IMR-90 (cell line): ENCODE results near the gene LYPD6. TPM values are rescaled to one million over a fixed set of nuclear protein-coding genes. Genes with fewer than 3 reads are reported as not detected.

Experiments
- ATAC-seq: fragments of 200-7000 bp; cut with Tn5 transposase; 2 replicates; pipeline ENCODE4 v1.9.1; 2020; ENCODE audit warnings: low read depth, mild to moderate bottlenecking, moderate library complexity
- BruUV-seq: library from RNA; stranded (reverse); fragments of 400-500 nt; replicated peaks from 2 replicates; lab custom pipeline; 2021; lab: Mats Ljungman, UMichigan
- CTCF ChIA-PET: fragments of 300-600 bp; formaldehyde crosslinking; extraction: SDS; loops from one replicate; lab custom pipeline; 2021; ENCODE audit warnings: antibody characterized with exemption; lab: Yijun Ruan, JAX
- POLR2A ChIA-PET: fragments of 300-600 bp; sonication (Branson Sonifier 250); formaldehyde crosslinking; loops from one replicate; lab custom pipeline; 2022; ENCODE audit warnings: antibody characterized with exemption; ENCODE audit not compliant: unreplicated experiment; lab: Charles Lee
- DNase-seq: peaks from one replicate; pipeline ENCODE4 v3.0.0; 2013
- H2AFZ ChIP-seq: replicated peaks from 2 replicates; pipeline ENCODE3; 2013; ENCODE audit warnings: low read length, mild to moderate bottlenecking; ENCODE audit not compliant: poor library complexity
- H2AK5ac ChIP-seq: 2 replicates; pipeline ENCODE4 v1.6.1; 2013; ENCODE audit warnings: low read depth, low read length, inconsistent platforms
- H2AK9ac ChIP-seq: replicated peaks from 2 replicates; pipeline ENCODE3; 2013; ENCODE audit warnings: mild to moderate bottlenecking, low read depth, low read length, moderate library complexity; ENCODE audit not compliant: poor library complexity
- H2BK120ac ChIP-seq: 2 replicates; pipeline ENCODE4 v1.6.1; 2013; ENCODE audit warnings: low read depth, low read length, inconsistent platforms
- H2BK15ac ChIP-seq: 3 replicates; pipeline ENCODE4 v1.6.1; 2013; ENCODE audit warnings: low read depth, low read length, inconsistent platforms
- H2BK20ac ChIP-seq: 2 replicates; pipeline ENCODE4 v1.6.1; 2013; ENCODE audit warnings: low read depth, mild to moderate bottlenecking, inconsistent platforms, low read length, moderate library complexity
- H2BK5ac ChIP-seq: 2 replicates; pipeline ENCODE4 v1.6.1; 2013; ENCODE audit warnings: mild to moderate bottlenecking, low read depth, low read length, inconsistent platforms; ENCODE audit not compliant: poor library complexity, severe bottlenecking
- H3K14ac ChIP-seq: replicated peaks from 2 replicates; pipeline ENCODE4 v1.6.1; 2013; ENCODE audit warnings: low read depth, low read length, inconsistent platforms
- H3K18ac ChIP-seq: 2 replicates; pipeline ENCODE4 v1.6.1; 2013; ENCODE audit warnings: low read depth, low read length, control low read depth
- H3K23ac ChIP-seq: 2 replicates; pipeline ENCODE4 v1.6.1; 2013; ENCODE audit warnings: low read depth, low read length, inconsistent platforms
- H3K27ac ChIP-seq: 2 replicates; pipeline ENCODE4 v1.5.1; 2013; ENCODE audit warnings: mild to moderate bottlenecking, control low read depth, low read length; ENCODE audit not compliant: insufficient read depth
- H3K27me3 ChIP-seq: 2 replicates; pipeline ENCODE4 v1.6.1; 2013; ENCODE audit warnings: low read length; ENCODE audit not compliant: control insufficient read depth, insufficient read depth
- H3K36me3 ChIP-seq: 2 replicates; pipeline ENCODE4 v1.6.1; 2013; ENCODE audit warnings: low read length, mixed read lengths; ENCODE audit not compliant: control insufficient read depth, insufficient read depth
- H3K4ac ChIP-seq: 2 replicates; pipeline ENCODE4 v1.6.1; 2013; ENCODE audit warnings: low read depth, low read length, inconsistent platforms
- H3K4me1 ChIP-seq: 2 replicates; pipeline ENCODE4 v1.6.1; 2013; ENCODE audit warnings: low read length, mixed read lengths; ENCODE audit not compliant: control insufficient read depth, insufficient read depth
- H3K4me2 ChIP-seq: 2 replicates; pipeline ENCODE4 v1.6.1; 2013; ENCODE audit warnings: low read depth, mild to moderate bottlenecking, control low read depth, low read length, moderate library complexity
- H3K4me3 ChIP-seq: 2 replicates; pipeline ENCODE4 v1.5.1; 2013; ENCODE audit warnings: low read depth, mild to moderate bottlenecking, control low read depth, low read length, moderate library complexity; ENCODE audit not compliant: insufficient read depth
- H3K56ac ChIP-seq: 2 replicates; pipeline ENCODE4 v1.6.1; 2013; ENCODE audit warnings: low read length, inconsistent platforms; ENCODE audit not compliant: insufficient read depth; ENCODE audit errors: extremely low read depth
- H3K79me1 ChIP-seq, 2 experiments: 2 replicates each; pipeline ENCODE4 v1.6.1; 2013; ENCODE audit warnings: low read length in 2 of 2, inconsistent platforms in 1 of 2, low read depth in 1 of 2
- H3K9ac ChIP-seq: 2 replicates; pipeline ENCODE4 v1.6.1; 2013; ENCODE audit warnings: low read depth, low read length, control low read depth
- H3K9me1 ChIP-seq: 2 replicates; pipeline ENCODE4 v1.6.1; 2013; ENCODE audit warnings: low read length, inconsistent platforms; ENCODE audit not compliant: insufficient read depth
- H3K9me3 ChIP-seq: 2 replicates; pipeline ENCODE4 v1.6.1; 2013; ENCODE audit warnings: low read length; ENCODE audit not compliant: control insufficient read depth, insufficient read depth
- H4K20me1 ChIP-seq: 2 replicates; pipeline ENCODE4 v1.6.1; 2013; ENCODE audit warnings: low read length, inconsistent platforms; ENCODE audit not compliant: insufficient read depth
- H4K5ac ChIP-seq: 2 replicates; pipeline ENCODE4 v1.6.1; 2013; ENCODE audit warnings: mild to moderate bottlenecking, low read depth, low read length, control low read depth
- H4K8ac ChIP-seq, 2 experiments: 2 replicates each; pipeline ENCODE4 v1.6.1; 2013; ENCODE audit warnings: low read depth in 2 of 2, low read length in 2 of 2, control low read depth in 1 of 2, inconsistent platforms in 1 of 2
- H4K91ac ChIP-seq: 2 replicates; pipeline ENCODE4 v1.6.1; 2013; ENCODE audit warnings: low read depth, low read length, inconsistent platforms; ENCODE audit not compliant: insufficient read depth
- BHLHE40 ChIP-seq: fragments of 150-350 bp; IDR thresholded peaks from 2 replicates; pipeline ENCODE4 v1.6.1; 2016; ENCODE audit warnings: mild to moderate bottlenecking, low read depth, low read length
- FOS ChIP-seq: fragments of 150-350 bp; IDR thresholded peaks from 2 replicates; pipeline ENCODE4 v1.6.1; 2016; ENCODE audit warnings: low read depth, low read length
- NFE2L2 ChIP-seq: fragments of 150-350 bp; IDR thresholded peaks from 2 replicates; pipeline ENCODE4 v1.6.1; 2016; ENCODE audit warnings: low read depth, mild to moderate bottlenecking, low read length
- POLR2A ChIP-seq: IDR thresholded peaks from 2 replicates; pipeline ENCODE4 v1.6.1; 2012; ENCODE audit warnings: mild to moderate bottlenecking, low read depth, low read length
- SMC3 ChIP-seq: fragments of 150-350 bp; IDR thresholded peaks from 2 replicates; pipeline ENCODE4 v1.6.1; 2016; ENCODE audit warnings: low read depth, mild to moderate bottlenecking, antibody characterized with exemption, low read length, moderate library complexity
- WGBS, 2 experiments: methylation state at CpG; one replicate each; pipeline versions ENCODE4 v1.1.5 to v1.1.7; 2013; ENCODE audit warnings: missing lambda C conversion rate in 2 of 2; ENCODE audit not compliant: insufficient read length in 1 of 2; ENCODE audit errors: extremely low coverage in 2 of 2; 5-methylcytosine and 5-hydroxymethylcytosine counted together
- dilution Hi-C: fragments of 300-500 bp; cut with HindIII; formaldehyde crosslinking; loops from one replicate; pipeline ENCODE4 v1.14.3; 2018; ENCODE audit warnings: low sequenced_read_pairs; ENCODE audit not compliant: unreplicated experiment
- in situ Hi-C: fragments of 300-500 bp; cut with MboI; formaldehyde crosslinking; loops from 3 replicates; pipeline ENCODE4 v1.14.3; 2019; ENCODE audit warnings: low sequenced_read_pairs, inconsistent platforms, mixed read lengths
- intact Hi-C: fragments of 100-400 bp; cut with micrococcal nuclease; formaldehyde crosslinking; loops from 2 replicates; pipeline ENCODE4 v1.10.0; 2022
- polyA plus RNA-seq, 3 experiments: library from polyadenylated mRNA; depleted of rRNA; stranded (reverse); fragments of >200 nt; gene quantifications; 2 replicates each; pipeline ENCODE4 v1.2.3, GENCODE V29; 2012; ENCODE audit warnings: low replicate concordance in 1 of 3
- total RNA-seq: library from RNA; depleted of rRNA; stranded (reverse); fragments of >200 nt; gene quantifications from 2 replicates; pipeline ENCODE4 v1.2.3, GENCODE V29; 2012
- TF ChIP-seq, protein P1 (sequence below): fragments of 150-350 bp; IDR thresholded peaks from 2 replicates; pipeline ENCODE4 v1.6.1; 2016; ENCODE audit warnings: low read depth, mild to moderate bottlenecking, low read length, moderate library complexity, borderline replicate concordance
- TF ChIP-seq, protein P2 (sequence below): conservative IDR thresholded peaks from 2 replicates; pipeline ENCODE4 v1.5.1; 2012; ENCODE audit warnings: mild to moderate bottlenecking, low read depth, low read length, improper control_type of control experiment
- TF ChIP-seq, protein P3 (sequence below): fragments of 150-350 bp; IDR thresholded peaks from 2 replicates; pipeline ENCODE4 v1.6.1; 2017; ENCODE audit warnings: mild to moderate bottlenecking, antibody characterized with exemption, low read length, low read depth

LYPD6 gene
- total and polyA plus RNA-seq, 2 of the 4 experiments (the other 2 are of a cell fraction): 0.87 to 0.90 TPM

DNA sequence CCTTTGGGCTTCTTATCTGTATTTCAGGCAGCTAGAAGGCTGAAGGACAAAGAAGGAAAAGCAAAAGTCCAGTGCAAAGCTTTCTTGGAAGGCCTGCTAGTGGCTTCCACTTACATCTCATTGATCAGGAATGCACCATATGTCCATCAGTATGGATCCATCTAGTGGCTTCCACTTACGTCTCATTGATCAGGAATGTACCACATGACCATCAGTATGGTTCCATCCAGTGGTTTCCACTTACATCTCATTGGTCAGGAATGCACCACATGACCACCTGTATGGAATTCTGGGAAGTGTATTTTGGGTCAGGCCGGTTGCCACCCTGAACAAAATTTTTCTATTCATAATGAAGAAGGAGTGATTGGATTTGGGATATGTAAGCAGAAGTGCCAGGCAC lies 70.6 kb downstream of the LYPD6 start:
- peak; percentile 57 for ATAC-seq
- Histone ChIP-seq H3K18ac (no peak overlapping the region), H2BK20ac (no peak overlapping the region), H2AK9ac (no peak overlapping the region), H3K36me3 (no peaks in the 10 kb centered on the region), H2AFZ (peak overlapping the region; percentile 48), H2BK5ac (no peak overlapping the region), H4K8ac (peak overlapping the region in 1 of 2 experiments; percentile 48; a peak in 2 of 4 replicates), H3K23ac (no peak overlapping the region), H3K4ac (no peak overlapping the region), H3K27ac (no peak overlapping the region), H4K91ac (no peak overlapping the region), H3K9ac (no peak overlapping the region), H3K4me2 (no peak overlapping the region), H3K27me3 (no peaks in the 10 kb centered on the region), H3K4me1 (no peaks in the 10 kb centered on the region), H3K4me3 (no peak overlapping the region), H4K20me1 (no peaks in the 10 kb centered on the region), H2BK120ac (0 out of 2 replicates have a peak overlapping the region, but pooled peaks have one; percentile 10), H3K9me3 (no peaks in the 10 kb centered on the region), H2AK5ac (no peak overlapping the region), H2BK15ac (no peak overlapping the region), H3K79me1 (no peaks in the 10 kb centered on the region), H3K14ac (no peak overlapping the region), H3K56ac (no peak overlapping the region), H4K5ac (no peak overlapping the region), H3K9me1 (no peaks in the 10 kb centered on the region; the same call in 1 of the 2 replicates)
- DNase-seq: peak; percentile 77
- TF ChIP-seq FOS (no peak), BHLHE40 (no peak), NFE2L2 (no peak), SMC3 (no peak), POLR2A (no peak)
- TF ChIP-seq, protein P1, sequence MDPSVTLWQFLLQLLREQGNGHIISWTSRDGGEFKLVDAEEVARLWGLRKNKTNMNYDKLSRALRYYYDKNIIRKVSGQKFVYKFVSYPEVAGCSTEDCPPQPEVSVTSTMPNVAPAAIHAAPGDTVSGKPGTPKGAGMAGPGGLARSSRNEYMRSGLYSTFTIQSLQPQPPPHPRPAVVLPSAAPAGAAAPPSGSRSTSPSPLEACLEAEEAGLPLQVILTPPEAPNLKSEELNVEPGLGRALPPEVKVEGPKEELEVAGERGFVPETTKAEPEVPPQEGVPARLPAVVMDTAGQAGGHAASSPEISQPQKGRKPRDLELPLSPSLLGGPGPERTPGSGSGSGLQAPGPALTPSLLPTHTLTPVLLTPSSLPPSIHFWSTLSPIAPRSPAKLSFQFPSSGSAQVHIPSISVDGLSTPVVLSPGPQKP: no peak
- TF ChIP-seq, protein P2, sequence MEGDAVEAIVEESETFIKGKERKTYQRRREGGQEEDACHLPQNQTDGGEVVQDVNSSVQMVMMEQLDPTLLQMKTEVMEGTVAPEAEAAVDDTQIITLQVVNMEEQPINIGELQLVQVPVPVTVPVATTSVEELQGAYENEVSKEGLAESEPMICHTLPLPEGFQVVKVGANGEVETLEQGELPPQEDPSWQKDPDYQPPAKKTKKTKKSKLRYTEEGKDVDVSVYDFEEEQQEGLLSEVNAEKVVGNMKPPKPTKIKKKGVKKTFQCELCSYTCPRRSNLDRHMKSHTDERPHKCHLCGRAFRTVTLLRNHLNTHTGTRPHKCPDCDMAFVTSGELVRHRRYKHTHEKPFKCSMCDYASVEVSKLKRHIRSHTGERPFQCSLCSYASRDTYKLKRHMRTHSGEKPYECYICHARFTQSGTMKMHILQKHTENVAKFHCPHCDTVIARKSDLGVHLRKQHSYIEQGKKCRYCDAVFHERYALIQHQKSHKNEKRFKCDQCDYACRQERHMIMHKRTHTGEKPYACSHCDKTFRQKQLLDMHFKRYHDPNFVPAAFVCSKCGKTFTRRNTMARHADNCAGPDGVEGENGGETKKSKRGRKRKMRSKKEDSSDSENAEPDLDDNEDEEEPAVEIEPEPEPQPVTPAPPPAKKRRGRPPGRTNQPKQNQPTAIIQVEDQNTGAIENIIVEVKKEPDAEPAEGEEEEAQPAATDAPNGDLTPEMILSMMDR: no peak
- TF ChIP-seq, protein P3, sequence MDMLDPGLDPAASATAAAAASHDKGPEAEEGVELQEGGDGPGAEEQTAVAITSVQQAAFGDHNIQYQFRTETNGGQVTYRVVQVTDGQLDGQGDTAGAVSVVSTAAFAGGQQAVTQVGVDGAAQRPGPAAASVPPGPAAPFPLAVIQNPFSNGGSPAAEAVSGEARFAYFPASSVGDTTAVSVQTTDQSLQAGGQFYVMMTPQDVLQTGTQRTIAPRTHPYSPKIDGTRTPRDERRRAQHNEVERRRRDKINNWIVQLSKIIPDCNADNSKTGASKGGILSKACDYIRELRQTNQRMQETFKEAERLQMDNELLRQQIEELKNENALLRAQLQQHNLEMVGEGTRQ: peak; percentile 82
- dilution Hi-C loops (no loop called here), in situ Hi-C loops (no loop called here), intact Hi-C loops (no loop called here)
- no TSS peak for BruUV-seq
- WGBS, 2 experiments: no CpG with 5 or more reads among the region's 2 CpGs
- POLR2A ChIA-PET: no interaction called here
- CTCF ChIA-PET: interaction anchor here (1.8 kb wide), 1 partner anchor 12 kb away, joined by 5 read pairs; no protein-coding TSS in a partner anchor
